KOPT-K1 (cell line): Measurements from ENCODE around the gene ASB3.
A peak's percentile ranks its signal among the peaks of the same experiment; 100 is the strongest.
"Not testable (repeated sequence)": the region's sequence is repeated elsewhere in the genome, so short reads cannot be mapped to it uniquely, and the experiment has no call there.

Experiments used
- H3K27ac ChIP-seq: fragments of 200-600 bp; sonication (generic); 2 replicates; pipeline ENCODE4 v1.5.1; 2016; ENCODE audit warnings: antibody characterized with exemption, mild to moderate bottlenecking, low read depth, low read length; ENCODE audit not compliant: poor library complexity, severe bottlenecking
- H3K36me3 ChIP-seq: fragments of 200-600 bp; sonication (generic); 2 replicates; pipeline ENCODE4 v1.5.1; 2017; ENCODE audit warnings: antibody characterized with exemption, mild to moderate bottlenecking, low read length, moderate library complexity; ENCODE audit not compliant: insufficient read depth
- H3K9me3 ChIP-seq: fragments of 200-600 bp; sonication (generic); 2 replicates; pipeline ENCODE4 v1.5.1; 2017; ENCODE audit warnings: antibody characterized with exemption, low read length, mild to moderate bottlenecking; ENCODE audit not compliant: insufficient read depth, poor library complexity, severe bottlenecking

ASB3 gene, protein sequence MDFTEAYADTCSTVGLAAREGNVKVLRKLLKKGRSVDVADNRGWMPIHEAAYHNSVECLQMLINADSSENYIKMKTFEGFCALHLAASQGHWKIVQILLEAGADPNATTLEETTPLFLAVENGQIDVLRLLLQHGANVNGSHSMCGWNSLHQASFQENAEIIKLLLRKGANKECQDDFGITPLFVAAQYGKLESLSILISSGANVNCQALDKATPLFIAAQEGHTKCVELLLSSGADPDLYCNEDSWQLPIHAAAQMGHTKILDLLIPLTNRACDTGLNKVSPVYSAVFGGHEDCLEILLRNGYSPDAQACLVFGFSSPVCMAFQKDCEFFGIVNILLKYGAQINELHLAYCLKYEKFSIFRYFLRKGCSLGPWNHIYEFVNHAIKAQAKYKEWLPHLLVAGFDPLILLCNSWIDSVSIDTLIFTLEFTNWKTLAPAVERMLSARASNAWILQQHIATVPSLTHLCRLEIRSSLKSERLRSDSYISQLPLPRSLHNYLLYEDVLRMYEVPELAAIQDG

GRCh38 chr2:53786705-53787613, at the start of gene ASB3, which contains the start of gene ERLEC1:
Gene ASB3, minus strand, starts transcription at chr2:53786953. Its CDS starts 21,381 bp downstream, at chr2:53765572.
Gene ERLEC1, plus strand, starts transcription at chr2:53787044. Its CDS starts 167 bp downstream, at chr2:53787211.
- H3K27ac ChIP-seq, result peak within 1 kb of the TSS; percentile 91

GRCh38 chr2:53829980-53830290, 43.2 kb upstream of the ASB3 start:
- not testable (repeated sequence) for H3K27ac ChIP-seq, H3K36me3 ChIP-seq, H3K9me3 ChIP-seq

More at GRCh38 chr2:53786705-53787613, at the start of gene ASB3, which contains the start of gene ERLEC1:
- Histone ChIP-seq H3K36me3 (peaks cover 24% of the 10 kb centered on the region), H3K9me3 (no peaks in the 10 kb centered on the region)

- no peaks in the 10 kb centered on the region for H3K36me3 ChIP-seq
- H3K27ac ChIP-seq, result no peak overlapping the region
- no peaks in the 10 kb centered on the region for H3K9me3 ChIP-seq
These were observed 42.7 kb upstream of the ASB3 start for GRCh38 chr2:53829273-53829979.

DNA sequence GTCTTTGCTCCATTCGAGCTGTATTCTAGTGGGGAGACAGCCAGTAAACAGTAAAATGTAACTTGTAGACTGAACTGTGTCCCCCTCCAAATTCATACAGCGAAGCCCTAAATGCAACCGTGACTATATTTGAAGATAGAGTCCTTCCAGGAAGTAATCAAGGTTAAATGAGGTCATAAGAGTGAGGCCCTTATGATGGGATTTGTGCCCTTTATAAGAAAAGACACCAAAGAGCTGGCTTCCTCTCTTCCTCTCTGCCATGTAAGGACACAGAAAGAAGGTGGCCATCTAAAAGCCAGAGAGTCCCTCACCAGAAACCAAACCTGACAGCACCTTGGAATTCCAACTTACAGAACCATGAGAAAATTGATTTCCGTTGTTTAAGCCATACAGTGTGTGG, 41.6 kb upstream of the ASB3 start:
- Histone ChIP-seq H3K27ac (no peak overlapping the region), H3K36me3 (no peaks in the 10 kb centered on the region), H3K9me3 (no peaks in the 10 kb centered on the region)

DNA sequence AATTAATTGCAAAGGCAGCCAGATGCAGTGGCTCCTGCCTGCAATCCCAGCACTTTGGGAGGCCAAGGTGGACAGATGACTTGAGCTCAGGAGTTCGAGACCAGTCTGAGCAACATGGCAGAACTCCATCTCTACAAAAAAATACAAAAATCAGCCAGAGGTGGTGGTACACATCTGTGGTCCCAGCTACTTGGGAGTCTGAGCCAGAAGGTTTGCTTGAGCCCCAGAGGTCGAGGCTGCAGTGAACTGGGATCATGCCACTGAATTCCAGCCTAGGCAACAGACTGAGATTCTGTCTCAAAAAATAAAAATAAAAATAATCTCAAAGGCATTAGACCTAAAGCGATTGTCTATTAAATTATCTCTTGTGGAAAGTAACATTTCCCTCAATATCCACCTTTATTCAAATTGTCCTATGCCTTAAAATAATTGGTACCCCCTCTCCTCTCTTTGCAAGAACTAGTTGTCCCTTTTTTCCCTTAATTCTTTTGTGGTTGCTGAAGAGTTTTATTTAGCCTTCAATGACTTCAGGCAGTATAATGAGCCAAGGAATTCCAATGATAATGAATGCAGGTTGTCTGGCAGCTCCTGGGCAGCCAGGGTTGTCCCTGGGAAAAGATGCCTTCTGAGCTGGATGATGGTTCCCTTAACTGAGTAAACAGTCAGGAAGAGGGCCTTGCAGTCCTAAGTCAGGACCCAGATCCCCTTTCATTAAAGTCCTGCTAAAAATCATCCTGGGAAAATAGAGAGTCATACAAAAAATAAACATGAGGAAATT, 40.8 kb upstream of the ASB3 start:
- Histone ChIP-seq H3K9me3 (no peaks in the 10 kb centered on the region), H3K27ac (no peak overlapping the region), H3K36me3 (no peaks in the 10 kb centered on the region)

DNA sequence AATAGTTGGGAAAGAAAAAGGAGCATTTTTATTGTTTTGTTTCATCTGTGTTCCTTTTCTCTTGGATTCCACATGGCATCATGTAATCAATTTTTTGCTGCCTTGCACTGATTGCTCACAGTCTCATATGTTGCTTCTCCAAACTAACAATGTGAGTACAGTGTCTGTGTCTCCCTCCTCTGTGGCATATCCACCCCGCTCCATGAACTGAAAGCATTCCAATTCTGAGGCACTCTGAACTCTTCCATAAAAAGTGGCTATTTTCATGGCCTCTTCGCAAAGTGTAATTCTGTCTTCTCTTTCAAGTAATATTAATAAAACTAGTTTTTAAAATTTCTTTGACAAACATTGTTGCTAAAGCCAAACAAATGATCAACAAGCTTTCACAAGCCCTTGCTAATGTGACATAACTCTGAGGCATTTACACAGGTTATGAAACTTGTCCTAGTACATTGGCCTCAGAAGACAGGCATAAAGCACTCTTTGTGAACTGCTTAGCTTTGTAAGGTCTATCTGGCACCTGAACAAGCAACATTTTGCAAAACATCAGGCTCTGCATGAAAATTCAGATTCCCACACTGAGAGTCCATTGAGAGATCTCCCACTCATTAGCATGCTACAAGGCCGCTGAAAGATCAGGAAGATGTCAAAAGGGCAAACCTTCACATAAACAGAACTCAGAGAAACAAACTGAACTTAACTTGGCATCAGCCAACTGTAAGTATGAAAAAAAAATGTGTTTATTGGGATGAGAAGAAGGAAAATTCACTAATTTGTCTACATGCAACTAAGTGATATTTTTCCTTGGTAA, 40.0 kb upstream of the ASB3 start:
- H3K27ac ChIP-seq, result no peak overlapping the region
- H3K36me3 ChIP-seq, result no peaks in the 10 kb centered on the region
- H3K9me3 ChIP-seq, result no peaks in the 10 kb centered on the region

- H3K36me3 ChIP-seq, result no peaks in the 10 kb centered on the region
- H3K27ac ChIP-seq, result no peak overlapping the region
- H3K9me3 ChIP-seq, result no peaks in the 10 kb centered on the region
These were observed 39.3 kb upstream of the ASB3 start for GRCh38 chr2:53826030-53826410.

GRCh38 chr2:53823639-53824038, 36.9 kb upstream of the ASB3 start:
- H3K9me3 ChIP-seq, H3K27ac ChIP-seq: not testable (repeated sequence)
- H3K36me3 ChIP-seq, result peaks cover 16% of the 10 kb centered on the region

- H3K36me3 ChIP-seq, result peaks cover 31% of the 10 kb centered on the region
These were observed 35.1 kb upstream of the ASB3 start for GRCh38 chr2:53821810-53822209.

GRCh38 chr2:53820711-53821110, 34.0 kb upstream of the ASB3 start:
- H3K27ac ChIP-seq, result no peak overlapping the region
- H3K36me3 ChIP-seq, result peaks cover 42% of the 10 kb centered on the region
- H3K9me3 ChIP-seq, result no peaks in the 10 kb centered on the region

More at GRCh38 chr2:53821810-53822209, 35.1 kb upstream of the ASB3 start:
- Histone ChIP-seq H3K9me3 (no peaks in the 10 kb centered on the region), H3K27ac (no peak overlapping the region)

- Histone ChIP-seq H3K36me3 (peaks cover 48% of the 10 kb centered on the region), H3K9me3 (no peaks in the 10 kb centered on the region), H3K27ac (no peak overlapping the region)
These were observed 33.3 kb upstream of the ASB3 start for GRCh38 chr2:53820048-53820447.

DNA sequence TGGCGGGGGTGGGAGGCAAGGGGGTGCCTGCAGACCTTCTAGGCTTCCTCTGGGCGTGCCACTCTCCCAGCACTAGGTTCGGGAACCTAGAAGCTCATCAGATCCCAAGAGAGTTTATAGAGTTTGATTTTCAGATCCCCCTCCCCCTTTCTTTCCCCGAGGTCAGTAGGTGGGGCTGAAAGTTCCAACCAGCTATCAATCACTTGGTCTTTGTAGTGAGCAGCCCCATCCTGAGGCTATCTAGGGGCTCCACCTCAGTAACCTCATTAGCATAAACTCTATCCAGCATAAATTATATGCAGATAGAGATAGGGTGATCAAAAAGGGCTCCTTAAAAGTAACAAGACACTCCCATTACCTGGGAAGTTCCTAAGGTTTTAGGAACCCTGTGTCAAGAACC, 32.9 kb upstream of the ASB3 start:
- no peak overlapping the region for H3K27ac ChIP-seq
- peaks cover 52% of the 10 kb centered on the region for H3K36me3 ChIP-seq
- H3K9me3 ChIP-seq, result no peaks in the 10 kb centered on the region

- Histone ChIP-seq H3K27ac (no peak overlapping the region), H3K9me3 (no peaks in the 10 kb centered on the region), H3K36me3 (peaks cover 58% of the 10 kb centered on the region)
These were observed 32.2 kb upstream of the ASB3 start for GRCh38 chr2:53818854-53819435.
